ENCODE results near the gene VWA1.

VWA1 gene

DNA sequence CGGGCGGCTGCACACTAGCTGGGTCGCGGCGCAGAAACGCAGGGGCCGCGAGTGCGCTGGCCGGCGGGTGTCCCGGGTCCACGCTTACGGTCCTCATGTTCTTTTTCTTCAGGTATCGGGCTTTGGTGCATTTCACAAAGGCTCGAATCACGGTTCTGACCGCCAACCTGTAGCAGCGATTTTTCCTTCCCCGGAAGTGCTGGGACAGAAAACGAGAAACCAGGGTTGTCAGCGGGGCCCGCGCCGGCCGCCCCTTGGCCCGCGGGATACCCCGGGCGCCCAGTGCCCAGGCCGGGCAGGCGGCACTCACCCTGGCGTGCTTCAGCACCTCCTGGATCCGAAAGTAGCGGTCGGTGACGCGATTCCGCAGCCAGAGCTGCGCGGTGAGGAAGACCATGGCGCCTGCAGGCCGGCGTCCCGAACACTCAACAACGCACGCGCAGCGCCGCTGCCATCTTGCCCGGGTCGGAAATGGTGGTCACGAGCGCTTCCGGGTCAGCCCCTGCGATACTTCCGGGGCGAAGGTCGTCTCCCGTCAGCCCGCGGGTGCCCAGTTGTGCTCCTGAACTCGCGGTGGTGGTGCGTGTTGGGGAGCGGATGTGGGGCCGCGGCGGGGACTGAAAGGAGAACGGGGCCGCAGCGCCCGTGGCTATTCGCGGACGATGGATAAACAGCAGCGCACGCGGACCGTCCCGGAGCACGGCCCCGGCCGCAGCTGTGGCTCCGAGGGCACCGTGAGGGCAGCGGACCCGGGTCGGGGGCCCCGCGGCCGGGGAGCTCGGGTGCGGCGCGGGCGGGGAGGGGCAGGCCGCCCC is 28.5 kb upstream of the VWA1 start, which contains the start of gene MRPL20 (continued):
- TF ChIP-seq, protein P1, sequence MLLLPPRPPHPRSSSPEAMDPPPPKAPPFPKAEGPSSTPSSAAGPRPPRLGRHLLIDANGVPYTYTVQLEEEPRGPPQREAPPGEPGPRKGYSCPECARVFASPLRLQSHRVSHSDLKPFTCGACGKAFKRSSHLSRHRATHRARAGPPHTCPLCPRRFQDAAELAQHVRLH (tag by site-specific recombination; IDR thresholded peaks at IDR 0.05), result peak; percentile 91
- TF ChIP-seq MZF1 (tag by site-specific recombination; IDR thresholded peaks at IDR 0.05; ENCODE audit: borderline replicate concordance) (no peak), ZNF157 (tag by site-specific recombination; IDR thresholded peaks at IDR 0.05) (no peak), ZNF621 (tag by site-specific recombination; IDR thresholded peaks at IDR 0.05) (no peak), ZNF624 (tag by site-specific recombination; IDR thresholded peaks at IDR 0.05) (no peak), ZNF560 (tag by site-specific recombination; IDR thresholded peaks at IDR 0.05; ENCODE audit: borderline replicate concordance) (no peak), ZNF10 (tag by site-specific recombination; IDR thresholded peaks at IDR 0.05) (no peak), ZNF423 (tag by site-specific recombination; IDR thresholded peaks at IDR 0.05) (no peak), ZNF830 (tag by site-specific recombination; IDR thresholded peaks at IDR 0.05; ENCODE audit: low read depth) (no peak), ZNF629 (tag by site-specific recombination; IDR thresholded peaks at IDR 0.05) (peak; percentile 72), ZNF768 (tag by site-specific recombination; IDR thresholded peaks at IDR 0.05) (no peak), ZNF585B (tag by site-specific recombination; IDR thresholded peaks at IDR 0.05) (no peak), ZNF311 (tag by site-specific recombination; IDR thresholded peaks at IDR 0.05; ENCODE audit: borderline replicate concordance) (no peak), GLIS1 (tag by site-specific recombination; IDR thresholded peaks at IDR 0.05) (peak; percentile 28; the same call in 1 of the 2 replicates), ZNF37A (tag by site-specific recombination; IDR thresholded peaks at IDR 0.05) (no peak), ZNF571 (tag by site-specific recombination; IDR thresholded peaks at IDR 0.05) (no peak), ZNF530 (tag by site-specific recombination; IDR thresholded peaks at IDR 0.05; ENCODE audit: low read depth) (no peak), OSR2 (tag by site-specific recombination; IDR thresholded peaks at IDR 0.05) (no peak), SCRT2 (tag by site-specific recombination; IDR thresholded peaks at IDR 0.05) (peak; percentile 86), ZFP69B (tag by site-specific recombination; IDR thresholded peaks at IDR 0.05) (0 out of 2 replicates have a peak, but pooled peaks have one; percentile 39), ZNF658 (tag by site-specific recombination; IDR thresholded peaks at IDR 0.05) (no peak), ZNF184 (tag by site-specific recombination; IDR thresholded peaks at IDR 0.05) (no peak), ZNF555 (tag by site-specific recombination; conservative IDR thresholded peaks at IDR 0.05) (no peak), ZNF433 (tag by site-specific recombination; IDR thresholded peaks at IDR 0.05; ENCODE audit: low read depth) (no peak), ZBTB7A (tag by site-specific recombination; IDR thresholded peaks at IDR 0.05; ENCODE audit: low read depth) (no peak; the same call in 1 of the 2 replicates), ZNF610 (tag by site-specific recombination; IDR thresholded peaks at IDR 0.05; ENCODE audit: borderline replicate concordance) (0 out of 2 replicates have a peak, but pooled peaks have one; percentile 53), AEBP2 (tag by site-specific recombination; IDR thresholded peaks at IDR 0.05; ENCODE audit: borderline replicate concordance) (no peak), ZNF221 (tag by site-specific recombination; IDR thresholded peaks at IDR 0.05; ENCODE audit: borderline replicate concordance) (no peak), ZNF202 (tag by site-specific recombination; IDR thresholded peaks at IDR 0.05; ENCODE audit: borderline replicate concordance) (no peak)
- TF ChIP-seq, protein P2, sequence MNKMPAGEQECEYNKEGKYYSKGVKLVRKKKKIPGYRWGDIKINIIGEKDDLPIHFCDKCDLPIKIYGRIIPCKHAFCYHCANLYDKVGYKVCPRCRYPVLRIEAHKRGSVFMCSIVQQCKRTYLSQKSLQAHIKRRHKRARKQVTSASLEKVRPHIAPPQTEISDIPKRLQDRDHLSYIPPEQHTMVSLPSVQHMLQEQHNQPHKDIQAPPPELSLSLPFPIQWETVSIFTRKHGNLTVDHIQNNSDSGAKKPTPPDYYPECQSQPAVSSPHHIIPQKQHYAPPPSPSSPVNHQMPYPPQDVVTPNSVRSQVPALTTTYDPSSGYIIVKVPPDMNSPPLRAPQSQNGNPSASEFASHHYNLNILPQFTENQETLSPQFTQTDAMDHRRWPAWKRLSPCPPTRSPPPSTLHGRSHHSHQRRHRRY (tag by site-specific recombination; IDR thresholded peaks at IDR 0.05), result no peak
- TF ChIP-seq, protein P3, sequence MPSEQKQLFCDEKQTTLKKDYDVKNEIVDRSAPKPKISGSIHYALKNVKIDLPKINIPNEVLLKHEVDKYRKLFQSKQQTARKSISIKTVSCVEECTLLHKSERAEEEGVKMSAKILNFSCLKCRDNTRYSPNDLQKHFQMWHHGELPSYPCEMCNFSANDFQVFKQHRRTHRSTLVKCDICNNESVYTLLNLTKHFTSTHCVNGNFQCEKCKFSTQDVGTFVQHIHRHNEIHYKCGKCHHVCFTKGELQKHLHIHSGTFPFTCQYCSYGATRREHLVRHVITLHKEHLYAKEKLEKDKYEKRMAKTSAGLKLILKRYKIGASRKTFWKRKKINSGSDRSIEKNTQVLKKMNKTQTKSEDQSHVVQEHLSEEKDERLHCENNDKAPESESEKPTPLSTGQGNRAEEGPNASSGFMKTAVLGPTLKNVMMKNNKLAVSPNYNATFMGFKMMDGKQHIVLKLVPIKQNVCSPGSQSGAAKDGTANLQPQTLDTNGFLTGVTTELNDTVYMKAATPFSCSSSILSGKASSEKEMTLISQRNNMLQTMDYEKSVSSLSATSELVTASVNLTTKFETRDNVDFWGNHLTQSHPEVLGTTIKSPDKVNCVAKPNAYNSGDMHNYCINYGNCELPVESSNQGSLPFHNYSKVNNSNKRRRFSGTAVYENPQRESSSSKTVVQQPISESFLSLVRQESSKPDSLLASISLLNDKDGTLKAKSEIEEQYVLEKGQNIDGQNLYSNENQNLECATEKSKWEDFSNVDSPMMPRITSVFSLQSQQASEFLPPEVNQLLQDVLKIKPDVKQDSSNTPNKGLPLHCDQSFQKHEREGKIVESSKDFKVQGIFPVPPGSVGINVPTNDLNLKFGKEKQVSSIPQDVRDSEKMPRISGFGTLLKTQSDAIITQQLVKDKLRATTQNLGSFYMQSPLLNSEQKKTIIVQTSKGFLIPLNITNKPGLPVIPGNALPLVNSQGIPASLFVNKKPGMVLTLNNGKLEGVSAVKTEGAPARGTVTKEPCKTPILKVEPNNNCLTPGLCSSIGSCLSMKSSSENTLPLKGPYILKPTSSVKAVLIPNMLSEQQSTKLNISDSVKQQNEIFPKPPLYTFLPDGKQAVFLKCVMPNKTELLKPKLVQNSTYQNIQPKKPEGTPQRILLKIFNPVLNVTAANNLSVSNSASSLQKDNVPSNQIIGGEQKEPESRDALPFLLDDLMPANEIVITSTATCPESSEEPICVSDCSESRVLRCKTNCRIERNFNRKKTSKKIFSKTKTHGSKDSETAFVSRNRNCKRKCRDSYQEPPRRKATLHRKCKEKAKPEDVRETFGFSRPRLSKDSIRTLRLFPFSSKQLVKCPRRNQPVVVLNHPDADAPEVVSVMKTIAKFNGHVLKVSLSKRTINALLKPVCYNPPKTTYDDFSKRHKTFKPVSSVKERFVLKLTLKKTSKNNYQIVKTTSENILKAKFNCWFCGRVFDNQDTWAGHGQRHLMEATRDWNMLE (tag by site-specific recombination; conservative IDR thresholded peaks at IDR 0.05; ENCODE audit: low read depth), result peak; percentile 99
- TF ChIP-seq, protein P4, sequence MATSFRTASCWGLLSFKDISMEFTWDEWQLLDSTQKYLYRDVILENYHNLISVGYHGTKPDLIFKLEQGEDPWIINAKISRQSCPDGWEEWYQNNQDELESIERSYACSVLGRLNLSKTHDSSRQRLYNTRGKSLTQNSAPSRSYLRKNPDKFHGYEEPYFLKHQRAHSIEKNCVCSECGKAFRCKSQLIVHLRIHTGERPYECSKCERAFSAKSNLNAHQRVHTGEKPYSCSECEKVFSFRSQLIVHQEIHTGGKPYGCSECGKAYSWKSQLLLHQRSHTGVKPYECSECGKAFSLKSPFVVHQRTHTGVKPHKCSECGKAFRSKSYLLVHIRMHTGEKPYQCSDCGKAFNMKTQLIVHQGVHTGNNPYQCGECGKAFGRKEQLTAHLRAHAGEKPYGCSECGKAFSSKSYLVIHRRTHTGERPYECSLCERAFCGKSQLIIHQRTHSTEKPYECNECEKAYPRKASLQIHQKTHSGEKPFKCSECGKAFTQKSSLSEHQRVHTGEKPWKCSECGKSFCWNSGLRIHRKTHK (tag by site-specific recombination; IDR thresholded peaks at IDR 0.05), result no peak
